Panc1 (cell line): Measurements from ENCODE around the gene RDX. TPM values are rescaled to one million over a fixed set of nuclear protein-coding genes. Genes with fewer than 3 reads are reported as not detected.

Experiments used
- ATAC-seq: fragments of 200-7000 bp; cut with Tn5 transposase; 2 replicates; pipeline ENCODE4 v1.9.1; 2020; ENCODE audit warnings: mild to moderate bottlenecking, moderate library complexity
- BruUV-seq: library from RNA; stranded (reverse); fragments of 400-500 nt; replicated peaks from 2 replicates; lab custom pipeline; 2021; lab: Mats Ljungman, UMichigan
- CTCF ChIA-PET: fragments of 300-600 bp; sonication (Branson Sonifier 250); formaldehyde crosslinking; loops from one replicate; lab custom pipeline; 2022; ENCODE audit warnings: antibody characterized with exemption; lab: Charles Lee
- POLR2A ChIA-PET: fragments of 300-600 bp; sonication (Branson Sonifier 250); formaldehyde crosslinking; loops from one replicate; lab custom pipeline; 2022; ENCODE audit warnings: antibody characterized with exemption; lab: Charles Lee
- DNase-seq: peaks from one replicate; pipeline ENCODE4 v3.0.0-alpha.2; 2010; ENCODE audit warnings: low read depth, low spot score
- H3K27ac ChIP-seq: 2 replicates; pipeline ENCODE4 v1.5.1; 2011; ENCODE audit warnings: mild to moderate bottlenecking, low read length, inconsistent platforms
- H3K27me3 ChIP-seq: fragments of 200-500 bp; sonication (Bioruptor generic); 2 replicates; pipeline ENCODE4 v1.6.0; 2014; ENCODE audit warnings: low read length, inconsistent platforms; ENCODE audit not compliant: control insufficient read depth, insufficient read depth
- H3K36me3 ChIP-seq: fragments of 200-500 bp; sonication (Bioruptor generic); 2 replicates; pipeline ENCODE4 v1.5.1; 2014; ENCODE audit warnings: inconsistent platforms, mild to moderate bottlenecking, low read length, moderate library complexity; ENCODE audit not compliant: control insufficient read depth, insufficient read depth
- H3K4me1 ChIP-seq: 2 replicates; pipeline ENCODE4 v1.5.1; 2011; ENCODE audit warnings: inconsistent platforms, mild to moderate bottlenecking, low read length, moderate library complexity; ENCODE audit not compliant: control insufficient read depth, insufficient read depth
- H3K4me3 ChIP-seq, 2 experiments: 2 replicates each; pipeline ENCODE4 v1.5.1; 2011 to 2012; ENCODE audit warnings: low read depth in 2 of 2, low read length in 2 of 2, mild to moderate bottlenecking in 2 of 2, inconsistent platforms in 1 of 2, moderate library complexity in 1 of 2
- H3K9me3 ChIP-seq: fragments of 200-500 bp; sonication (Bioruptor generic); 2 replicates; pipeline ENCODE4 v1.5.1; 2014; ENCODE audit warnings: low read depth, mild to moderate bottlenecking, inconsistent platforms, low read length, moderate library complexity; ENCODE audit not compliant: control insufficient read depth, insufficient read depth
- POLR2AphosphoS5 ChIP-seq: IDR thresholded peaks from 2 replicates; pipeline ENCODE4 v1.6.1; 2012; ENCODE audit warnings: mild to moderate bottlenecking, low read depth, low read length, moderate library complexity
- SIN3A ChIP-seq: IDR thresholded peaks from 2 replicates; pipeline ENCODE4 v1.6.1; 2012; ENCODE audit warnings: low read depth, mild to moderate bottlenecking, low read length, moderate library complexity, borderline replicate concordance; ENCODE audit not compliant: insufficient read depth
- TCF7L2 ChIP-seq: IDR thresholded peaks from 2 replicates; pipeline ENCODE4 v1.6.1; 2011; ENCODE audit warnings: mild to moderate bottlenecking, low read depth, low read length, inconsistent platforms
- in situ Hi-C: cut with HindIII; loops from 2 replicates; pipeline ENCODE4 v1.10.0; 2016; ENCODE audit warnings: low sequenced_read_pairs, low pct_unique_long_range_greater_than_20kb
- intact Hi-C: fragments of 100-400 bp; cut with micrococcal nuclease; formaldehyde crosslinking; loops from one replicate; pipeline ENCODE4 v1.10.0; 2022; ENCODE audit not compliant: unreplicated experiment
- total RNA-seq: library from RNA; stranded (reverse); gene quantifications from one replicate; pipeline ENCODE4 v1.2.1, GENCODE V29; 2021; ENCODE audit not compliant: unreplicated experiment
- TF ChIP-seq, protein P1 (sequence below), 2 experiments: IDR thresholded peaks; 2 replicates each; pipeline ENCODE4 v1.6.1; 2011 to 2012; ENCODE audit warnings: low read depth in 2 of 2, control low read depth in 1 of 2, low read length in 1 of 2, mild to moderate bottlenecking in 1 of 2, moderate library complexity in 1 of 2; ENCODE audit not compliant: insufficient read depth in 1 of 2
- TF ChIP-seq, protein P2 (sequence below): fragments of 450-650 bp; IDR thresholded peaks from 2 replicates; pipeline ENCODE4 v1.5.1; 2017; ENCODE audit warnings: mild to moderate bottlenecking

Gene RDX
- total RNA-seq, 1 experiment from 2014 or later, result 200 TPM

- no peak overlapping the region for H3K27ac ChIP-seq
- ATAC-seq (no peak), DNase-seq (no peak)
- CTCF ChIA-PET, result no interaction called here
- no peaks in the 10 kb centered on the region for H3K9me3 ChIP-seq
- no peaks in the 10 kb centered on the region for H3K36me3 ChIP-seq
- H3K27me3 ChIP-seq, result no peaks in the 10 kb centered on the region
- intact Hi-C loops, result loop anchor here (5.0 kb wide), 1 partner anchor 225 kb away; no protein-coding TSS in a partner anchor
- H3K4me3 ChIP-seq, result no peak overlapping the region
- H3K4me1 ChIP-seq, result no peaks in the 10 kb centered on the region; the same call in 1 of the 2 replicates
- BruUV-seq, result no TSS peak
- POLR2A ChIA-PET, result interaction anchor here (0.7 kb wide), 1 partner anchor 134 kb away, joined by 3 read pairs; no protein-coding TSS in a partner anchor
- in situ Hi-C loops, result no loop called here
- TF ChIP-seq TCF7L2 (no peak), POLR2AphosphoS5 (no peak), SIN3A (no peak)
- TF ChIP-seq, protein P1, sequence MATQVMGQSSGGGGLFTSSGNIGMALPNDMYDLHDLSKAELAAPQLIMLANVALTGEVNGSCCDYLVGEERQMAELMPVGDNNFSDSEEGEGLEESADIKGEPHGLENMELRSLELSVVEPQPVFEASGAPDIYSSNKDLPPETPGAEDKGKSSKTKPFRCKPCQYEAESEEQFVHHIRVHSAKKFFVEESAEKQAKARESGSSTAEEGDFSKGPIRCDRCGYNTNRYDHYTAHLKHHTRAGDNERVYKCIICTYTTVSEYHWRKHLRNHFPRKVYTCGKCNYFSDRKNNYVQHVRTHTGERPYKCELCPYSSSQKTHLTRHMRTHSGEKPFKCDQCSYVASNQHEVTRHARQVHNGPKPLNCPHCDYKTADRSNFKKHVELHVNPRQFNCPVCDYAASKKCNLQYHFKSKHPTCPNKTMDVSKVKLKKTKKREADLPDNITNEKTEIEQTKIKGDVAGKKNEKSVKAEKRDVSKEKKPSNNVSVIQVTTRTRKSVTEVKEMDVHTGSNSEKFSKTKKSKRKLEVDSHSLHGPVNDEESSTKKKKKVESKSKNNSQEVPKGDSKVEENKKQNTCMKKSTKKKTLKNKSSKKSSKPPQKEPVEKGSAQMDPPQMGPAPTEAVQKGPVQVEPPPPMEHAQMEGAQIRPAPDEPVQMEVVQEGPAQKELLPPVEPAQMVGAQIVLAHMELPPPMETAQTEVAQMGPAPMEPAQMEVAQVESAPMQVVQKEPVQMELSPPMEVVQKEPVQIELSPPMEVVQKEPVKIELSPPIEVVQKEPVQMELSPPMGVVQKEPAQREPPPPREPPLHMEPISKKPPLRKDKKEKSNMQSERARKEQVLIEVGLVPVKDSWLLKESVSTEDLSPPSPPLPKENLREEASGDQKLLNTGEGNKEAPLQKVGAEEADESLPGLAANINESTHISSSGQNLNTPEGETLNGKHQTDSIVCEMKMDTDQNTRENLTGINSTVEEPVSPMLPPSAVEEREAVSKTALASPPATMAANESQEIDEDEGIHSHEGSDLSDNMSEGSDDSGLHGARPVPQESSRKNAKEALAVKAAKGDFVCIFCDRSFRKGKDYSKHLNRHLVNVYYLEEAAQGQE (IDR thresholded peaks at IDR 0.05; ENCODE audit: insufficient read depth in 1 of 2, low read depth in 2 of 2, low read length in 1 of 2), result no peak
- TF ChIP-seq, protein P2, sequence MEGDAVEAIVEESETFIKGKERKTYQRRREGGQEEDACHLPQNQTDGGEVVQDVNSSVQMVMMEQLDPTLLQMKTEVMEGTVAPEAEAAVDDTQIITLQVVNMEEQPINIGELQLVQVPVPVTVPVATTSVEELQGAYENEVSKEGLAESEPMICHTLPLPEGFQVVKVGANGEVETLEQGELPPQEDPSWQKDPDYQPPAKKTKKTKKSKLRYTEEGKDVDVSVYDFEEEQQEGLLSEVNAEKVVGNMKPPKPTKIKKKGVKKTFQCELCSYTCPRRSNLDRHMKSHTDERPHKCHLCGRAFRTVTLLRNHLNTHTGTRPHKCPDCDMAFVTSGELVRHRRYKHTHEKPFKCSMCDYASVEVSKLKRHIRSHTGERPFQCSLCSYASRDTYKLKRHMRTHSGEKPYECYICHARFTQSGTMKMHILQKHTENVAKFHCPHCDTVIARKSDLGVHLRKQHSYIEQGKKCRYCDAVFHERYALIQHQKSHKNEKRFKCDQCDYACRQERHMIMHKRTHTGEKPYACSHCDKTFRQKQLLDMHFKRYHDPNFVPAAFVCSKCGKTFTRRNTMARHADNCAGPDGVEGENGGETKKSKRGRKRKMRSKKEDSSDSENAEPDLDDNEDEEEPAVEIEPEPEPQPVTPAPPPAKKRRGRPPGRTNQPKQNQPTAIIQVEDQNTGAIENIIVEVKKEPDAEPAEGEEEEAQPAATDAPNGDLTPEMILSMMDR, result no peak; the same call in 1 of the 2 replicates
Observed at GRCh38 chr11:110172468-110173065, 123.8 kb downstream of the RDX start.

DNA sequence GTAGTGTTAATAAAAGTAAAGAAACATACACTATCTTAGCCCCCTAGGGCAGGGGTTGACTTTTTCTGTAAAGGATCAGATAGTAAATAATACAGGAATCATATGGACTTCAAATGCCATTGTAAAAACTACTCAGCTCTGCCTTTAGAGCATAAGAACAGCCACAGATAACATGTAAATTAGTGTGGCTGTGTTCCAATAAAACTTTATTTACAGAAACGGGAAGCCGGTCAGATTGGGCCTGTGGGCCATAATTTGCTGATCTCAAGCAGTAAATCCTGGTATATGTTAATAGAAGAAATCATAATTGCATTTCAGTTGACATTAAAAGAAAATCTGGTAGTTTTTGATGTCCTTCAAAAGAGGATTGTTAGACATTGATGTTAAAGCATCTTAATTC lies 126.7 kb downstream of the RDX start:
- intact Hi-C loops, result loop anchor here (5.0 kb wide), 1 partner anchor 222 kb away; no protein-coding TSS in a partner anchor
- Histone ChIP-seq H3K27ac (no peak overlapping the region), H3K4me3 (no peak overlapping the region), H3K9me3 (no peaks in the 10 kb centered on the region), H3K27me3 (no peaks in the 10 kb centered on the region), H3K4me1 (no peaks in the 10 kb centered on the region; the same call in 1 of the 2 replicates), H3K36me3 (no peaks in the 10 kb centered on the region)
- ATAC-seq, result no peak
- DNase-seq, result no peak
- TF ChIP-seq, protein P1 (IDR thresholded peaks at IDR 0.05; ENCODE audit: insufficient read depth in 1 of 2, low read depth in 2 of 2, low read length in 1 of 2), result no peak
- TF ChIP-seq TCF7L2 (no peak), POLR2AphosphoS5 (no peak), SIN3A (no peak)
- TF ChIP-seq, protein P2, result no peak
- BruUV-seq, result no TSS peak
- in situ Hi-C loops, result no loop called here
- ChIA-PET POLR2A (no interaction called here), CTCF (no interaction called here)
